NCI-H524 (cell line): ENCODE measurements around the gene CFAP410.

Experiments used
- DNase-seq, 2 experiments: peaks; one replicate each; lab custom pipeline; 2025; lab: John Stamatoyannopoulos, UW

Gene CFAP410

DNA sequence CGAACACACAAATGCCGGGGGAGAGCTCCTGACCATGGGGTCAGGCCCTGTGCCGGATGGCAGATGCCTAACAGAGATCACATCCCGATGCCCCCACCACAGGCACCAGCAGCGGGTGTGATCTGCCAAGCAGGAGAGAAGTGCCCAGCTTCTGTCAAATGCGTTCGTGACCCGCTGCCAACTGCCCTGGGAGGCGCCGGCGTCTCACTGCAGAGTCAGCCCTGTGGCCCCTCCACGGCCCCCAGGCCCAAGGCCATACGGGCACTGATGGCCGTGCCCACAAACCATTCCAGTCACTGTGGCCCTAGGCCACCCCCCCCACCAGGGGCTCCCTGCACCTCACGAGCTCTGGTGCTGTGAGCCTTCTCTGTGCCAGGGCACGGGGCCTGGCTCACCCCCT lies 8.0 kb downstream of the CFAP410 start:
- DNase-seq = no peak

DNA sequence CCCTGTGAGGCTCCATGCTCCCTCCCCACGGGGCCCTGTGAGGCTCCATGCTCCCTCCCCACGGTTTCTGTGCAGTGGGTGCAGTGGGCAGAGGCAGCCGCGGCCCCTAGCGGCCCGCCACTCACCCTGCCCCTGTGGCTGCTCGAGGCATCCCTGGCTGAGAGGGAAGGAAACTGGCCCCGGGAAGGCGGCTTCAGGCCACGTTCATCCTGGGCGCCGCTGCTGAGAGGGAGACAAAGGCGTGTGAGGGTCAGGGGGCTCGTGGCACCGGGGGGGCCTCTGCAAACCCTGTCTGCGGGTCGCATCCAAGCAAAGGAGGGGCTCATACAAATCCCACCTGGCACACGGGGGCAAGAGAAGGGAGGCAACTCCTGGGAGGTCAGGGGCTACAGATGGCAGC lies 8.5 kb downstream of the CFAP410 start:
- no peak for DNase-seq

DNA sequence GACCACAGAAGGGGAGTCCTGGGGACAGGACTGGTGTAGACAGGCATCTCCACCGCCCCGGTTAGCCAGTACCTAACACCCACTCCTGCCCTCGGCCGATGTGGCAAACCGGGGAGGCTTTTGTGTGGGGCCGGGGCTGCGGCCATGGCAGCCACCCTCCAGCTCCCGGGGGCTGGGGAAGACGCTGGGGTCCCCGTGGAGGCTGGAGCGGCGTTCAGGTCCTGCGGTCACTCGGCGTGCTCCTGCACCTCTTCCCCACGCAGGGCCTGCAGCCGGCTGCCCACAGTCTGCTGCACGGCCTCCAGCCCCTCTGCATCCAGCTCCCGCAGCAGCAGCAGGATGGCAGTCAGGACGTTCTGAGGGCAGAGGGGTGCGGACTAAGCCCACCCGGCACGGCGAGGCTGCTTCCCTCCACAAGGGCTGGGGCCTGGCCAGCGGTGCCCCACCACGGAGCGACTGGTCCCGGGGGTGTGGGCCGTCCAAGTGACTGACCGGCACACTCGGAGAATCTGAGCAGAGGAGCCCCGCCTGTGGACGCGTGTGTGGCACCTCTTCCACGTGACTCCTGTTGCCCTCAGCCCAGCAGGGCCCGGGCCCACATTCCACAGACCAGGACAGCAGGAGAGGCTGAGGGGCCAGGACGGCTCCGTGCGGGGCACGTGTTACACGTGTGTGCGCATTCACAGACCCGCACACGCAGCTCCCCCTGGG lies 9.1 kb downstream of the CFAP410 start:
- DNase-seq = no peak

DNA sequence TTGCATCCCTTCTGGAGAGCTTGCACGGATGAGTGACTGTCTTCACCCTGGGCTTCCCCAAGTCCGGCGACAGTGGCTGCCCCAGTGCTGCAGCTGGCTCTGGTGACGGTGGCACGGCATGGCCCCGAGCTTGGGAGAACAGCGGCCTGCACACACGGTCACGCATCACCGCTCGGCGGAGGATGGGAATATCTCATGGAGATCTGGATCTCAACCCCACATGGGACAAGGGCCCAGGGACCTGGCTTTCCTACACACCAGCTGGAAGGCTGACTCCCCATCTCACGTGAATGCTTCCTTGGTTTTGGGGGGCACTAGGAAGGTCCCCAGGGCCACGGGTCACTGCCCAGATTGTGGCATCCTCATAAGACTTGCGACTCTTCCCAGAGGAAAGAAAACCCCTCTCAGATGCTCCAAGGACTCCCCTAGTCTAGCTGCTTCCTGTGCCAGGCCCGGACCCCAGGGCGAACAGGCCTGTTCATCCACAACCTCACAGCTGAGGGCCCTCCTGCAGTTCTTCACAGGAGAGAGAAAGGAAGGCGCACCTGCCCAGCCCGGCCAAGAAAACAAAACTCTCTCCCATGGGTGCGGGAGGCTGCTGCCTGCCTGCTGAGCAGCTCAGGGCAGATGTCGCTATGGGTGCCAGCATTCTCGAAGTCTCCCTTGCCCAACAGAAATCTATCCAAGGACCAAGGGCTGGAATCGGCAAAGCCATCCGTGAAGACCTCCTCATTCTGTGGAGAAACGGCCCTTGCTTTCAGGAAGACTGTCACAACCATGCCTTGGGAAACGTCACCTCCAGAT lies 9.9 kb downstream of the CFAP410 start:
- DNase-seq = peak in 1 of 2 experiments; percentile 40

DNA sequence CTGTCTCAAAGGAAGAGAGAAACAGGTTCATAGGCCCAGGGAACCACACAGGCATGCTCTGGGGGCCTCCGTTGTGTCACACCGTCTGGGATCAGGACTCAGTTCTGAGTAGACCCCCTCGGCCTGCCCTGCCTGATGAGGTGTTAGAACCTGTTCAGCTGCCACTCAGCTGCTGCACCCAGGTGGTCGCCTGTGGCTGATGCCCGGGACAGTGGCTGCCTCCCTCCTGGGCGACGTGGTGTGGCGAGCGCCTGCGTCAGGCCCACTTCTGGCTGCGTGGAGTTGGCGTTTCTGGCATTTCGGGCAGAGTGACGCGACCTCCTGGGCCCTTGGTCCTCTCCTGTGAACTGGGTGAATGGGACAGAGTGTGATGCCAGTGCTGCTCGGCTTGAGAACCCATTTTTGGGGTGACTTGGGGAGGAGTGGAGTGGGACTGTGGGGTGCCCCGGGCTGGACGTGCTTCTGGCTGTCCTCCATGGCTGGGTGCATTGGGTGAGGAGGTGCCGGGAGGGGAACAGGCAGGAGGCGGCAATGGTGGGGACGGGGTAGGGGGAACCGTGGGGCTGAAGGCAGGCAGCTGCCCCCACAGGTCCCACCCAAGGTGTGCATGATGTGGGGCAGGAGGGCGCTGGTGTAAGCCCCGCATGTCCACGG lies 10.8 kb downstream of the CFAP410 start:
- DNase-seq = no peak

DNA sequence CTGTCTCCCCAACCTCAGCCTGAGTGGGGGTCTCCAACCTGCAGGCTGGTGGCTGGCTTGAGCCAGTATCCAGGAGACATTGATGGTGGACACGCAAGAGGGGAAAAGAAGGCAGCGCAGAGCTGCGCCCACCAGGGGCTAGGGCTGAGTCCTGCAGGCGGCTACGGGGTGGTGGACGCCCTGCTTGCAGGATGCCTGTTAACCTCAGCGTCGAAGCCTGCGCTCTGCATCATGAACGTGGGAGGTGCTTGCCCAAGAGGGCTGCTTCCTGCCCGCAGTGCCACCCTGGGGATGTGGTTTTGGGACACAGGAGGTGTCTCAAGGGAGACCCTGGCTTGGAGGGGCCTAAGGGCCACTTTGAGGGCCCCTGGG lies 11.6 kb downstream of the CFAP410 start:
- no peak for DNase-seq

DNA sequence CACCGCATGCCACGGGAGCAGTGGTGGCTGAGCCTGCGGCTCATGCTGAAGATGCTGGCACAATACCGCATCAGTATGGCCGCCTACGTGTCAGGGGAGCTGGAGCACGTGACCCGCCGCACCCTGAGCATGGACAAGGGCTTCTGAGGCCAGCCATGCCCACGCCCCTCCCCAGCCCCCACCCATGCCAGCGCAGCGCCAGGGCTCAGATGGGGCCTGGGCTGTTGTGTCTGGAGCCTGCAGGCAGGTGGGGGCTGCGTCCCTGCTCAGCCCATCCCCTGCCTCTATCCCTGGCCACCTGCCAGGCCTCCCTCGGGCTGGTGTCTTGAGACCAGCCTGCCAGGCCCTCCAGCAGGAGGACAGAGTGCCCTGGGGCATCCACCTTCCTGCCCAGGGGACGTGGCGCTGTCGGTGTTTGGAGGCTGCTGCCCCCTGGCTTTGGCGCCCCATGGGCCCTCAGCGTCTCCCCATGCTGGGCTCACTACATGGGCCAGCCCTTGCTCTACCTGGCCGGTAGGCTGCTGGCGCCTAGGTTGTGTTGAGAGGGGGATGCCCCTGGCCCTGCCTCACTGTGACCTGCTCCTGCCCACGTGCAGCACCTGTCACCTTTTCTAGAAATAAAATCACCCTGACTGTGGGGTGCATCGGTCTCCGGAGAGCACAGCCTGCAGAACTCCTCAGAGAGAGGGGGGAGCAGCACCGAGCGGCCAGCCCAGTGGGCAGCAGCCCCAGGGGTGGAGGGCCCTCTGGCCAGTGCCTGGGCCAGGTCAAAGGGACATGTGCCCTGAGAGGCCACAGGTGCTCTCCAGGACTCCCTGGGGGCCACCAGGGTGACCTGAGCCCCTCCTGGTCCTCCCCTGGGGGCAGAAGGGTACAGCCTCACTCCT lies 12.2 kb downstream of the CFAP410 start:
- peak in 1 of 2 experiments; percentile 27 for DNase-seq

DNA sequence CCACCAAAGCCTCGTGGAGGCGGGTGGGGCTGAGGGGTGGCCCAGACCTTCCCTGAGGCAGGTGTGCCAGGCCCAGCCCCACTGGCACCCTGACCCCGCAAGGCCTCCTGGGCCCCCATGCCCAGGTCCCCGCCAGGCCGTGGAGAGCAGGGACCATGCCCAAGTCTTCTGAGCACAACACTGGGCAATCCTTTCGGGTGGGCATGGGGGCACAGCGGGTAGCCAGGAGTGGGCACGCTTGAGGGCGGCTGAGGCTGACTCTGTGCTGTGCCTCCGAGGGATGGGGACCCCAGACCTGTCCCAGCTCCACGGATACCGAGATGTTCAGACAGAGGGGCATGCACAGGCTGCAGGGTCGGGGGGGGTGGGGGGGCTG lies 12.9 kb downstream of the CFAP410 start:
- no peak for DNase-seq

DNA sequence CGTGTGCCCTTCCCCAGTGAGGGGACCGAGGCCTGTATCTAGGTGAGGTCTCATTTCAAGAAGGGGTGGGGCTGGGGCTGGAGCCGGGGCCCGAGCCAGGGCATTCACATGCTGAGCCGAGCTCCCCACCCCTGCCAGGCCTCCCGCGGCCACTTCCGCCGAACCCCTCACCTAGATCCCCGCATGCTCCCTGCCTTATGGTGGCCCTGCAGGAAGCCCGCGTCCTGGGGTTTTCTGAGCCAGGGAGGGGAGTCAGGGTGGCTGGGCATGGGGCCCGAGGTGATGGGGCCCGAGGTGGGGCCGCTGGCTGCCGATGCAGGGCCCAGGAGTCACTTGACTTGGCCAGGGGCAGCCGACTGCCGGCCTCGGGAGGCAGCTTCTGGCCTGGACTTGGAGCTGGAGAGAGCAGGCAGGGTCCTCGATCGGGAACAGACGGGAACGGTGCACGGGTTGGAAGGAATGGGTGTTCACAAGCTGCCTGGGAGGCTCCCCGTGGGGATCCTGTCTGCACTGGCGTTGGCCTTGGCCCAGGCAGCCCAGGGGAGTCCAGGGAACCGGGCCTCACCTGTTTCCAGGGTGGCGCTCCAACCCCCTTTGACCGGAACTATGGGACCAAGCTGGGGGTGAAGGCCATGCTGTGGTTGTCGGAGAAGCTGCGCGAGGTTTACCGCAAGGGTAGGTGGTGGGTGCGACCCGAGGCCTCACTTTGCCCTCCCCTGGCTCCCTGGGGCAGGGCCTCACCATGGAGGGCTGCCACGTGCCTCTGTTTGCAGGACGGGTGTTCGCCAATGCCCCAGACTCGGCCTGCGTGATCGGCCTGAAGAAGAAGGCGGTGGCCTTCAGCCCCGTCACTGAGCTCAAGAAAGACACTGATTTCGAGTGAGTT lies 13.6 kb downstream of the CFAP410 start:
- no peak for DNase-seq

DNA sequence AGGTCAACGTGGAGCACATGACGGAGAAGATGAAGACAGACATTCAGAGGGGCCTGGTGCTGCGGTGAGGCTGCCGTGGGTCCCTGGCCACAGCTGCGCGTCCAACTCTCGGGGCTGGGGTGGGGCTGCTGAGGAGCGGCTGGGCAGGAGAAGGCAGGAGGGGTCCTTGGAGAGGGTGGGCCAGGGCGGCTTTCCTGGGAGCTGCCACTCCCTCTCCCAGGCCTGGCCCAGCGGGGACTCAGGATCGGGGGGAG lies 14.4 kb downstream of the CFAP410 start:
- no peak for DNase-seq

DNA sequence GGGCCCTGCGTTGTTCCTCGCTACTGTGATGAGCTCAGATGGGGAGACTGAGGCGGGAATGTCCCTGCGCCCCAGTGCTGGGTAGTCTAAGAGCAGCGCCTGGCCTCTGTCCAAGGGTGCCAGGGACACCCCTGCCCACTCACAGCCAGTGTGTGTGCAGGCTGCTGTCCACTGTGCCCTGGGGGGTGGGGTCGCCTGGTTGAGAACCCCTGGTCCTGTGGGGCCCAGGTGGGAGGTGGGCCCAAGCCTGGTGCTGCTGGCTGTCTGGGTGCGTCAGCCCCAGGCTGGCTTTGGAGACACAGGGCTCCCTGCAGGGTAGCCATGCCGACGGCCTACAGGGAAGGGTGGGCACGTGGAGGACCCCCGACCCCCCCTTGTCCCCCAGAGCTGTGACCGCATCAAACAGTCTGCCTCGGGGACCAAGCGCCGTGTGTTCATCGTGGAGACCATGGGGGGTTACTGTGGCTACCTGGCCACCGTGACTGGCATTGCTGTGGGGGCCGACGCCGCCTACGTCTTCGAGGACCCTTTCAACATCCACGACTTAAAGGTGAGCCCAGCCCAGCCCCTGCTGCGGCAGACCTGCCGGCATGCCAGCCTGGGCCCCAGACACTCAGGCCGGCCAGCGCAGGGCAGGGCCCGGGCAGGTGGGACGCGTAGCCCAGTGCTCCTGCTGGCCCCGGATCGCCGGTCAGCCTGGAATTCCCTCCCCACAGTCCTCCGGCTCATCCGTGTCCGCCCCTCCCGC lies 14.9 kb downstream of the CFAP410 start:
- no peak for DNase-seq

DNA sequence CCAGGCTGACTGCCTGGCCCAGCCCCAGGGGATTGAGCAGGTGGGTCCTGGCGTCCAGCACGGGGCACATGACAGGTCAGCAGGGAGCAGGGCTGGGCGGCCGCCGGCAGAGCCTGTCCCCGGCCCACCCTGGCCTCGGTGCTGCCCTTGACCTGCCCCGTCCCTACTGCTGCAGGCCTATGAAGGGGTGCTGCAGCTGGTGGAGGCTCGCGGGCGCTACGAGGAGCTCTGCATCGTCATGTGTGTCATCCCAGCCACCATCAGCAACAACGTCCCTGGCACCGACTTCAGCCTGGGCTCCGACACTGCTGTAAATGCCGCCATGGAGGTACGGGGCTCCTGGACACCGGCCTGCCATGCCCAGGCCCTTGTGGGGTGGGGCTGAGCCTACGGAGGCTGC lies 15.6 kb downstream of the CFAP410 start:
- DNase-seq = no peak

DNA sequence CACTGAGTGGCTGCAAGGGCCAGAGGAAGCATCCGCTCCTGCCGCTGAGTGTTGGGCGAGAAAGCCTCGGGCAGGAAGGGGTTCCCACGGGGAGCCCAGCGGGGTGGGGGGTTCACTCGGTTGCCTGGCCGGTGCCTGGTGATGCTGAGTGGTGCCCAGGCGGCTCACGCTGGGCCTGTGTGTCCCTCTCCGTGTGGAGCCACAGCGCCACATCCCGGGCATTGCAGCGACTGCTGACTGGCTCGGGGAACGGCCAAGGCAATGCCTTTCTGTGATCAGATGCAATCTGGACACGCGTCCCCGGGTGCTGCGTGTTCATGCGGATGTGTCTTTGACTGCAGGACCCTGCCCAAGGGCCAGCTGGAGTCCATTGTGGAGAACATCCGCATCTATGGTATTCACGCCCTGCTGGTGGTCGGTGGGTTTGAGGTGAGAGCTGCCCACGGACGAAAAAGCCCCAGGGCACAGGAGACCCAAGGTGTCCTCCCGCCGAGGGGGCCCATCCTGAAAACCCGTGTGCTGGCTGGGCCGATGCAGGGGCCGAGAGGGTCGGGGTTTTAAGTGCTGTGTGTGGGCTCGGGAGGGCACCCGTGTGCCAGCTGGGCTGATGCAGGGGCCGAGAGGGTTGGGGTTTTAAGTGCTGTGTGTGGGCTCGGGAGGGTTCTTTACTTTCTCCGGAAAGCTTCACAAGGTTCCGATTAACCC lies 16.4 kb downstream of the CFAP410 start:
- no peak for DNase-seq

DNA sequence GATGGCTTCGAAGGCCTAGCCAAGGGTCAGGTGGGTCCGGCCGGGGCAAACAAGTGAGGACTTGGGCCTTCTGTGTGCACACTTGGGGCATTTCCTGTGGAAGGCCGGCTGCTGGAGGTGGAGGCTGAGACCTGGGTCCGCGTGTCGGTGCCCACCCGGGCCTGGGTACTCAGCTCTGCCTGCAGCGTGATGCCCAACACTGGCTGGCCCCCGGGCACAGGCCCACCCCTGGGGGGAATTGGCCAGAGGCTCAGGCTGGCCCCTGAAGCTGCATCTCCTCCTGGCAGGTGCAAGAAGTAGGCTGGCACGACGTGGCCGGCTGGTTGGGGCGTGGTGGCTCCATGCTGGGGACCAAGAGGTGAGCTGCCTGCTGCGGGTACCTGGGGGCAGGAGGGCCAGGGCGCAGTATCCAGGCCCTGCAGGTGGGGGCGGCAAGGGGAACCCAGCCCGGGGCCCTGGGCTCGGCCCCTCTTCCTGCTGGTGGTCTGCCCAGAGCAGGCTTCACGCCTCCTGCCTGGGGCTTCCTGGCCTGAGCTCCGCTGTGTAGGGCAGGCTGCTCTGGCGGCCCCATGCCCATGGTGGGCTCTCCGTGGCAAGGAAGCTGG lies 17.2 kb downstream of the CFAP410 start:
- DNase-seq = no peak

DNA sequence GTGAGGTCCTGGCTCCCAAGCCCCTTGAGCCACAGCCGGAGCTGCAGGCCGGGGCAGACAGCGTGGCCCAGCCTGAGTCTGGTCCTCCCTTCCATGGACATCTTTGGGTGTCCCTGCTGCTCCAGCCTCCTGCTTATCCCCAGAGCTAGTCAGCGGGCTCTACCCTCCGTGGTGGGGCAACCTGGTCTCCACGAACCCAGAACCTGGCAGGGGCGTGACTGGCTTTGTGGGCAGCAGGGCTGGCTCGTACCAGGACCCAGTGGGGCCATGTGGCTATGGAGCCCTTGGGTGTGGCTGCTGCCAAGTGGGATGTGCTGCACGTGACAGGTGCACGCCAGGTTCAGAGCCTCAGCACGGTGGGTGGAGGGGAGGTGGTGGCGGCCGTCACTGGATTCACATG lies 18.3 kb downstream of the CFAP410 start:
- DNase-seq = no peak

DNA sequence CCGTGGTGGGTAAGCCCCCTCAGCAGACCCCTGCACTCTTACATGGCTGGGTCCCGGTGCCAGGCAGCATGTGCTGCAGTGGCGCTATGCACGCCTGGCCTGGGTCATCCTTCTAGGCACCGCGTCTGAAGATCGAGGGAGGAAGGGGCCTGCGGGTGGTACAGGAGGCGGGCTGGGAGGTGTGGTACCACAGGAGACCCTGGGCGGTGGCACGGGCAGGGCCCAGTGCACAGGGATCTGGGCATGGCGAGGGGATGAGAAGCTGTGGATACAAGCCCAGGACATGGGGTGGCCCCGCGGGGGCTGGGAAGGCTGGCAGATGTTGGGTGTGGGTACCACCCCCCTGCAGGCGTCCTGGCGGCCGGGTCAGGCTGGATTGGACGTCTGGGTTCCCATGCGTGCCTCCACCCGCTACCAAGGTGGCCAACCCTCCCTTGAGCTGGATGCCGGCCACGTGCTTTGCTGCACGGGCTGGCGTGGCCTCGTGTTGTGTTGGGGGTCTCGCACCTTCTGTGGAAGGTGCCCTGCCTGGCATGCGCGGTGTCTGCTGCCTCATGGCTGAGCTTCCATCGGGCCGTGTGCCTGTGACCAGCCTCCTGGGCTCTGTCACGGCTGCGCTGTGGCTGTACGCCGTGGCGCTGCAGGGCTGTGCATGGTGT lies 19.7 kb downstream of the CFAP410 start:
- DNase-seq = no peak

DNA sequence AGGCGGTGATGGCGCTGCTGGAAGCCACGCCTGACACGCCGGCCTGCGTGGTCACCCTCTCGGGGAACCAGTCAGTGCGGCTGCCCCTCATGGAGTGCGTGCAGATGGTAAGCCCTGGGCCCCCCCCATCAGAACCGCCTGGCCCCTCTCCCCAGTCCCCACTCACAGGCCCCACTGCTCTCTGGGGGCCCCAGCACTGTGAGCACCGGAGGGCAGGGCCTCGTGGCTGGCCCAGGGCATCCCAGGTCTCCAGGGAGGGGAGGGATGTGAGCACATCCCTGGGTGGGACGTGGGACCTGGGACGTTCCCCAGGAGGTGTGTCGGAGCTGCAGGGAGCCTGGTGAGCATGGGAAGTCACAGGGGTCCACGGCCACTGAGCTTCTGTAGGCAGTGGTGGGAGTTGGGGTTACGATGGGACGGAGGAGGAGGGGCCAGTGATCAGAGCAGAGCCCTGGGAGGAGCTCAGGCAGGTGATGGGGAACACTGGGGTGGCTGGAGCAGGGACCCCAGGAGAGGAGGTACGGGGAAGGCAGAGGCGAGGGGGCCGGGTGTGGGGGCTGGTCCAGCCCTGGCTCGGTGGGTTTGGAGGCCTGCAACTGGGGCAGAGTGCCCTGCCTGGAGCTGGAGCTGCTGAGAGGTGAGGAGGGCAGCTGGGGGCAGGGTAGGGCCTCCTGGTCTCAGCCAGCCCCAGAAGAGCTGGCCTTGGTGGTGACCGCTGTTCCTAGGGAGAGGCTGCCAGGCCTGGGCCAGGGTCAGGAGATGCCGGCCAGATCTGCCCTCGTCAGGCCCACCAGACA lies 20.5 kb downstream of the CFAP410 start:
- DNase-seq = no peak

DNA sequence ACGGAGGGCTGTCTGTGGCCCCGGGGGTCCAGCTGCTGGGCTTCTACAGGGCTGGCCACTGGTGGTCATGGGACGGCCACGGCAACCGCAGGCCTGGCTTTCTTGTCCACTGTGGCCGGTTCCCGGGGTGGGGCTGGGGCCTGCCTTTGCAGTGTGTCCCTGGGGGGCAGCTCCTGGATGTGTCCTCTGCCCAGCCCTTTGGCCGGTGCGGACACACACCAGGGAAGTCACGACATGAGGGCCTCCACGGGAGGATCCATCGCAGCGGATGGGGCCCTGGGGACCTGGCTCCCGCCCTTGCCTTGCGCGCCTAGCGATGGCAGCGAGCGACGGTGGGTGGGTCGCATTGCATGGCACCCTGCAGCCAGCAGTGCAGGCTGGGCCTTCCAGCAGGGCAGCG lies 21.3 kb downstream of the CFAP410 start:
- no peak for DNase-seq
